ENCODE data around the gene IFITM1. TPM values are rescaled to one million over a fixed set of nuclear protein-coding genes. Genes with fewer than 3 reads are reported as not detected.

Gene IFITM1
- polyA plus RNA-seq, 3 donors = 26.0 to 49.5 (median 36.3) TPM

- no peak overlapping the region for H3K9ac ChIP-seq (ENCODE audit: insufficient read depth, low read length, poor library complexity, severe bottlenecking)
- no peak overlapping the region for H3K4me3 ChIP-seq (replicated peaks in 1 of 3; ENCODE audit: low read depth in 2 of 3, low read length in 3 of 3)
- Mint-ChIP-seq H3K9me3 (no peaks in the 10 kb centered on the region), H3K36me3 (peaks cover 5 to 10% of the 10 kb centered on the region in 2 donors), H3K27ac (no peak overlapping the region), H3K4me3 (no peak overlapping the region), H3K4me1 (peaks cover 8% of the 10 kb centered on the region), H3K27me3 (ENCODE audit: low read depth in 3 of 3) (peaks cover 12 to 47% (median 17%) of the 10 kb centered on the region in 3 donors)
- WGBS (ENCODE audit: insufficient coverage) = 91% methylated on average over 24 of the region's 26 CpGs
- H3K36me3 ChIP-seq (replicated peaks in 1 of 2; ENCODE audit: control insufficient read depth in 1 of 2, insufficient read depth in 2 of 2, low read length in 2 of 2) = no peaks in the 10 kb centered on the region
- intact Hi-C loops (cut with micrococcal nuclease) = no loop called here
- DNase-seq = no peak
- peaks cover 0 to 6% of the 10 kb centered on the region in 2 donors for H3K27me3 ChIP-seq (ENCODE audit: control insufficient read depth in 2 of 2, insufficient read depth in 2 of 2, low read length in 2 of 2)
- no peaks in the 10 kb centered on the region for H3K9me3 ChIP-seq (replicated peaks in 1 of 2; ENCODE audit: control insufficient read depth in 1 of 2, insufficient read depth in 1 of 2, low read length in 2 of 2)
- no peaks in the 10 kb centered on the region for H4K20me1 ChIP-seq (ENCODE audit: insufficient read depth, low read length)
- no peak overlapping the region for H3K4me2 ChIP-seq (replicated peaks; ENCODE audit: extremely low read depth, low read length, poor library complexity, severe bottlenecking)
- no peaks in the 10 kb centered on the region for H3K79me2 ChIP-seq (ENCODE audit: insufficient read depth, low read length)
- H3K4me1 ChIP-seq (ENCODE audit: control insufficient read depth in 1 of 2, insufficient read depth in 2 of 2, low read length in 2 of 2) = peaks cover 7 to 9% of the 10 kb centered on the region in 2 donors
- H2AFZ ChIP-seq (ENCODE audit: insufficient read depth, low read depth, low read length, poor library complexity, severe bottlenecking) = no peak overlapping the region
- TF ChIP-seq CTCF (IDR thresholded peaks at IDR 0.05) = no peak
- H3K27ac ChIP-seq (ENCODE audit: low read depth in 1 of 2, low read length in 2 of 2) = no peak overlapping the region
Observed at GRCh38 chr11:295351-296170, 18.3 kb upstream of the IFITM1 start.

GRCh38 chr11:296171-297050 lies 17.4 kb upstream of the IFITM1 start:
- Histone ChIP-seq H3K4me1 (ENCODE audit: control insufficient read depth in 1 of 2, insufficient read depth in 2 of 2, low read length in 2 of 2) (peaks cover 7 to 9% of the 10 kb centered on the region in 2 donors), H3K4me3 (replicated peaks in 1 of 3; ENCODE audit: low read depth in 2 of 3, low read length in 3 of 3) (no peak overlapping the region), H3K27ac (ENCODE audit: low read depth in 1 of 2, low read length in 2 of 2) (no peak overlapping the region), H3K9me3 (replicated peaks in 1 of 2; ENCODE audit: control insufficient read depth in 1 of 2, insufficient read depth in 1 of 2, low read length in 2 of 2) (no peaks in the 10 kb centered on the region), H2AFZ (ENCODE audit: insufficient read depth, low read depth, low read length, poor library complexity, severe bottlenecking) (no peak overlapping the region), H4K20me1 (ENCODE audit: insufficient read depth, low read length) (no peaks in the 10 kb centered on the region), H3K79me2 (ENCODE audit: insufficient read depth, low read length) (no peaks in the 10 kb centered on the region), H3K4me2 (replicated peaks; ENCODE audit: extremely low read depth, low read length, poor library complexity, severe bottlenecking) (no peak overlapping the region), H3K27me3 (ENCODE audit: control insufficient read depth in 2 of 2, insufficient read depth in 2 of 2, low read length in 2 of 2) (peaks cover 0 to 6% of the 10 kb centered on the region in 2 donors), H3K9ac (ENCODE audit: insufficient read depth, low read length, poor library complexity, severe bottlenecking) (no peak overlapping the region), H3K36me3 (replicated peaks in 1 of 2; ENCODE audit: control insufficient read depth in 1 of 2, insufficient read depth in 2 of 2, low read length in 2 of 2) (no peaks in the 10 kb centered on the region)
- no peak for DNase-seq
- peaks cover 2 to 6% of the 10 kb centered on the region in 2 donors for H3K36me3 Mint-ChIP-seq
- no peak for TF ChIP-seq CTCF (IDR thresholded peaks at IDR 0.05)
- intact Hi-C loops (cut with micrococcal nuclease) = no loop called here
- H3K4me3 Mint-ChIP-seq = no peak overlapping the region
- H3K27me3 Mint-ChIP-seq (ENCODE audit: low read depth in 3 of 3) = peaks cover 15 to 53% (median 23%) of the 10 kb centered on the region in 3 donors
- no peak overlapping the region for H3K27ac Mint-ChIP-seq
- H3K9me3 Mint-ChIP-seq = no peaks in the 10 kb centered on the region
- WGBS (ENCODE audit: insufficient coverage) = 87% methylated on average over 35 of the region's 35 CpGs
- H3K4me1 Mint-ChIP-seq = peaks cover 6% of the 10 kb centered on the region
